ENCODE data around the gene TMEM132D. TPM values are rescaled to one million over a fixed set of nuclear protein-coding genes. Genes with fewer than 3 reads are reported as not detected.

The TMEM132D gene
- total RNA-seq, 1 donor from 2014 or later: 0.19 TPM

- H3K36me3 Mint-ChIP-seq (ENCODE audit: low read depth): peaks cover 4% of the 10 kb centered on the region
These were observed 233.4 kb downstream of the TMEM132D start for GRCh38 chr12:129670256-129670920.

GRCh38 chr12:129665414-129665813, 238.4 kb downstream of the TMEM132D start:
- no peak overlapping the region for H3K27ac Mint-ChIP-seq (ENCODE audit: unreplicated experiment)
- DNase-seq (ENCODE audit: low read depth, low spot score): no peak
- H3K36me3 Mint-ChIP-seq (ENCODE audit: low read depth): peaks cover 2% of the 10 kb centered on the region
- no peak for TF ChIP-seq CTCF (conservative IDR thresholded peaks at IDR 0.05)
- H3K4me3 Mint-ChIP-seq: no peak overlapping the region
- peaks cover 5% of the 10 kb centered on the region for H3K4me1 Mint-ChIP-seq
- H3K9me3 Mint-ChIP-seq: peaks cover 3% of the 10 kb centered on the region
- H3K27me3 Mint-ChIP-seq (ENCODE audit: low read depth): no peaks in the 10 kb centered on the region

More at GRCh38 chr12:129670256-129670920, 233.4 kb downstream of the TMEM132D start:
- H3K27me3 Mint-ChIP-seq (ENCODE audit: low read depth): no peaks in the 10 kb centered on the region
- DNase-seq (ENCODE audit: low read depth, low spot score): no peak
- TF ChIP-seq CTCF (conservative IDR thresholded peaks at IDR 0.05): no peak
- peaks cover 12% of the 10 kb centered on the region for H3K4me1 Mint-ChIP-seq
- H3K9me3 Mint-ChIP-seq: peaks cover 5% of the 10 kb centered on the region
- no peak overlapping the region for H3K27ac Mint-ChIP-seq (ENCODE audit: unreplicated experiment)
- no peak overlapping the region for H3K4me3 Mint-ChIP-seq

GRCh38 chr12:129662234-129662633, 241.6 kb downstream of the TMEM132D start:
- H3K4me1 Mint-ChIP-seq: peaks cover 14% of the 10 kb centered on the region
- no peaks in the 10 kb centered on the region for H3K9me3 Mint-ChIP-seq
- H3K27me3 Mint-ChIP-seq (ENCODE audit: low read depth): no peaks in the 10 kb centered on the region
- H3K27ac Mint-ChIP-seq (ENCODE audit: unreplicated experiment): no peak overlapping the region
- no peak for DNase-seq (ENCODE audit: low read depth, low spot score)
- no peak for TF ChIP-seq CTCF (conservative IDR thresholded peaks at IDR 0.05)
- no peaks in the 10 kb centered on the region for H3K36me3 Mint-ChIP-seq (ENCODE audit: low read depth)
- no peak overlapping the region for H3K4me3 Mint-ChIP-seq

- peaks cover 19% of the 10 kb centered on the region for H3K4me1 Mint-ChIP-seq
- TF ChIP-seq CTCF (conservative IDR thresholded peaks at IDR 0.05): no peak
- H3K27ac Mint-ChIP-seq (ENCODE audit: unreplicated experiment): no peak overlapping the region
- DNase-seq (ENCODE audit: low read depth, low spot score): no peak
- H3K27me3 Mint-ChIP-seq (ENCODE audit: low read depth): no peaks in the 10 kb centered on the region
- H3K4me3 Mint-ChIP-seq: no peak overlapping the region
- no peaks in the 10 kb centered on the region for H3K36me3 Mint-ChIP-seq (ENCODE audit: low read depth)
- no peaks in the 10 kb centered on the region for H3K9me3 Mint-ChIP-seq
These were observed 242.9 kb downstream of the TMEM132D start for GRCh38 chr12:129660946-129661345.

GRCh38 chr12:129659961-129660622, 243.7 kb downstream of the TMEM132D start:
- H3K27ac Mint-ChIP-seq (ENCODE audit: unreplicated experiment): no peak overlapping the region
- H3K36me3 Mint-ChIP-seq (ENCODE audit: low read depth): no peaks in the 10 kb centered on the region
- no peaks in the 10 kb centered on the region for H3K9me3 Mint-ChIP-seq
- no peak for TF ChIP-seq CTCF (conservative IDR thresholded peaks at IDR 0.05)
- no peak for DNase-seq (ENCODE audit: low read depth, low spot score)
- no peaks in the 10 kb centered on the region for H3K27me3 Mint-ChIP-seq (ENCODE audit: low read depth)
- no peak overlapping the region for H3K4me3 Mint-ChIP-seq
- peaks cover 22% of the 10 kb centered on the region for H3K4me1 Mint-ChIP-seq

Data from neural crest cell (in vitro differentiated cells).